ENCODE data around the gene SYCE1L. TPM values are rescaled to one million over a fixed set of nuclear protein-coding genes. Genes with fewer than 3 reads are reported as not detected.

The SYCE1L gene
- total and polyA plus RNA-seq, 2 of the 4 experiments (the other 2 are of a cell fraction): 0.10 TPM; not detected in 1

DNA sequence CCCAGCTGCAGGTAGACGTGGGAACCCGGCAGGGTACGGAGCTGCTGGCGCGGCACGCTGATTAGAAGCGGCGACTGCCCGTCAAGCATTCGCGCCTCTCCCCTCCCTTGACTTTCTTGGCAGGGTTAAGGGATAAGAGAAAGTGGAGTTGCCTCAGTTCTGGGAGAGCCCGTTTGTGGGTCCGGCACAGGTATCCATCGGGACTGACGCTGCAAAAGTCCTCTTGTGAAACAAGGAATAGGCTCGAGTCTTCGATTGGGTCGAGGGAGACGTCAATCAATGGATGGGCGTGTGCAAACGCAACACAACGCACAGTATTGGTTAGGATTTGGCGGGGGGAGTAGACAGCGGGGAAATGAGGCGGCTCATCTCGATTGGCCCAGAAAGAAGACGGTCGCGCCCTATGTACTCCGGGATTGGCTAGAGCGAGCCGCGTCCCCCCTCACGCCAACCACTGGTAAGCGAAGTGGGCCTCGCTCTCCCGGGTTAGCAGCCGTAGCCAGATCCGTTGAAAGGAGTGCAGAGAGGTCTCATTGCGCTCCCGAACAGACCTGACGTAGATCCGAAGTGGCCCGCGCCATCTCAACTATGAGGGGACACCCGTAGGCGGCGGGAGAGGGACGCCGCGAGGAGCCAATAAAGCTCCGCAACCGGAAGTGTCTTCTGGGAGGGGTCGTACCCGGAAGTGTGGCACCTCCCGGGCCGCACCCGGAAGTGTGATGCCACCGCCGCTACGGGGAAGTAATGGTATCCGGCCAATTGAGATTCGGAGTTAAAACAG lies 8.5 kb upstream of the SYCE1L start, which contains the start of gene MON1B:
Gene MON1B (plus strand): TSS at position 713 of the 781 bp plus-strand sequence. CDS start 296 bp downstream, outside the sequence.
- CTCF ChIA-PET: interaction anchor here (0.5 kb wide), 1 partner anchor 10 kb away, joined by 3 read pairs; no protein-coding TSS in a partner anchor
- no peaks in the 10 kb centered on the region for H3K9me3 ChIP-seq (ENCODE audit: control insufficient read depth, insufficient read depth, low read length)
- H2BK120ac ChIP-seq (ENCODE audit: low read depth, low read length): peak within 1 kb of the TSS; percentile 74; the same call in 1 of the 2 replicates
- peak within 1 kb of the TSS; percentile 91 for H3K4ac ChIP-seq (ENCODE audit: low read depth, low read length)
- H2AK5ac ChIP-seq (ENCODE audit: low read depth, low read length): peak within 1 kb of the TSS; percentile 20
- no peak within 1 kb of the TSS for H2BK20ac ChIP-seq (ENCODE audit: low read depth, low read length)
- peaks cover 16 to 26% of the 10 kb centered on the region in 2 experiments for H3K79me1 ChIP-seq (ENCODE audit: low read depth in 1 of 2, low read length in 2 of 2)
- no peaks in the 10 kb centered on the region for H3K4me1 ChIP-seq (ENCODE audit: control insufficient read depth, insufficient read depth, low read length)
- no peaks in the 10 kb centered on the region for H4K20me1 ChIP-seq (ENCODE audit: insufficient read depth, low read length)
- H3K14ac ChIP-seq (replicated peaks; ENCODE audit: low read depth, low read length): peak within 1 kb of the TSS; percentile 74
- dilution Hi-C loops (cut with HindIII; ENCODE audit: low sequenced_read_pairs, unreplicated experiment): no loop called here
- TSS peak; percentile 65 for BruUV-seq (replicated peaks)
- peak within 1 kb of the TSS; percentile 73 for H4K91ac ChIP-seq (ENCODE audit: insufficient read depth, low read depth, low read length)
- intact Hi-C loops (cut with micrococcal nuclease): no loop called here
- H2BK5ac ChIP-seq (ENCODE audit: low read depth, low read length, poor library complexity, severe bottlenecking): peak within 1 kb of the TSS; percentile 63
- peak within 1 kb of the TSS; percentile 79 for H3K56ac ChIP-seq (ENCODE audit: extremely low read depth, insufficient read depth, low read length)
- peak within 1 kb of the TSS; percentile 91 for H2AFZ ChIP-seq (replicated peaks; ENCODE audit: low read length, poor library complexity)
- peak within 1 kb of the TSS; percentile 84 for H3K23ac ChIP-seq (ENCODE audit: low read depth, low read length)
- H2AK9ac ChIP-seq (replicated peaks; ENCODE audit: low read depth, low read length, poor library complexity): peak within 1 kb of the TSS; percentile 95
- H3K4me2 ChIP-seq (ENCODE audit: low read depth, low read length): peak within 1 kb of the TSS; percentile 98
- H3K9me1 ChIP-seq (ENCODE audit: insufficient read depth, low read length): peaks cover 6% of the 10 kb centered on the region
- ATAC-seq (ENCODE audit: low read depth): peak; percentile 100
- peak within 1 kb of the TSS; percentile 75 for H4K5ac ChIP-seq (ENCODE audit: low read depth, low read length)
- H3K27ac ChIP-seq (ENCODE audit: insufficient read depth, low read length): peak within 1 kb of the TSS; percentile 86
- no peak within 1 kb of the TSS; the same call in 2 of the 3 replicates for H2BK15ac ChIP-seq (ENCODE audit: low read depth, low read length)
- 0% methylated on average over 18 of the region's 63 CpGs; no CpG with 5 or more reads in 1 of the 2 experiments for WGBS, 2 experiments (ENCODE audit: extremely low coverage in 2 of 2, insufficient read length in 1 of 2)
- no peaks in the 10 kb centered on the region for H3K27me3 ChIP-seq (ENCODE audit: control insufficient read depth, insufficient read depth, low read length)
- POLR2A ChIA-PET (ENCODE audit: unreplicated experiment): no interaction called here
- peak; percentile 98 for DNase-seq
- in situ Hi-C loops (cut with MboI; ENCODE audit: low sequenced_read_pairs): no loop called here
- peak within 1 kb of the TSS; percentile 34 for H3K18ac ChIP-seq (ENCODE audit: low read depth, low read length)
- H3K36me3 ChIP-seq (ENCODE audit: control insufficient read depth, insufficient read depth, low read length): peaks cover 22% of the 10 kb centered on the region
- H4K8ac ChIP-seq (ENCODE audit: low read depth in 2 of 2, low read length in 2 of 2): peak within 1 kb of the TSS; percentile 31 to 95
- peak within 1 kb of the TSS; percentile 71 for H3K4me3 ChIP-seq (ENCODE audit: insufficient read depth, low read depth, low read length)
- peak within 1 kb of the TSS; percentile 71 for H3K9ac ChIP-seq (ENCODE audit: low read depth, low read length)
- TF ChIP-seq BHLHE40 (IDR thresholded peaks at IDR 0.05; ENCODE audit: low read depth, low read length) (no peak), MAZ (IDR thresholded peaks at IDR 0.05; ENCODE audit: borderline replicate concordance, low read depth, low read length) (peak; percentile 75; the same call in 1 of the 2 replicates), NFE2L2 (IDR thresholded peaks at IDR 0.05; ENCODE audit: low read depth, low read length) (no peak), MAFK (IDR thresholded peaks at IDR 0.05; ENCODE audit: low read depth, low read length) (peak; percentile 17; the same call in 1 of the 2 replicates), MXI1 (IDR thresholded peaks at IDR 0.05; ENCODE audit: borderline replicate concordance, low read depth, low read length) (peak; percentile 7; the same call in 1 of the 2 replicates), RCOR1 (IDR thresholded peaks at IDR 0.05; ENCODE audit: insufficient replicate concordance, low read length) (no peak), SMC3 (IDR thresholded peaks at IDR 0.05; ENCODE audit: low read depth, low read length) (no peak), FOS (IDR thresholded peaks at IDR 0.05; ENCODE audit: low read depth, low read length) (no peak; the same call in 1 of the 2 replicates), CEBPB (IDR thresholded peaks at IDR 0.05; ENCODE audit: low read depth, low read length) (peak; percentile 88), CHD1 (IDR thresholded peaks at IDR 0.05; ENCODE audit: low read depth, low read length) (no peak), RAD21 (IDR thresholded peaks at IDR 0.05; ENCODE audit: low read length) (no peak), RFX5 (IDR thresholded peaks at IDR 0.05; ENCODE audit: low read depth, low read length) (no peak), POLR2A (IDR thresholded peaks at IDR 0.05; ENCODE audit: low read depth, low read length) (peak; percentile 88)
- TF ChIP-seq, protein P1, sequence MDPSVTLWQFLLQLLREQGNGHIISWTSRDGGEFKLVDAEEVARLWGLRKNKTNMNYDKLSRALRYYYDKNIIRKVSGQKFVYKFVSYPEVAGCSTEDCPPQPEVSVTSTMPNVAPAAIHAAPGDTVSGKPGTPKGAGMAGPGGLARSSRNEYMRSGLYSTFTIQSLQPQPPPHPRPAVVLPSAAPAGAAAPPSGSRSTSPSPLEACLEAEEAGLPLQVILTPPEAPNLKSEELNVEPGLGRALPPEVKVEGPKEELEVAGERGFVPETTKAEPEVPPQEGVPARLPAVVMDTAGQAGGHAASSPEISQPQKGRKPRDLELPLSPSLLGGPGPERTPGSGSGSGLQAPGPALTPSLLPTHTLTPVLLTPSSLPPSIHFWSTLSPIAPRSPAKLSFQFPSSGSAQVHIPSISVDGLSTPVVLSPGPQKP (IDR thresholded peaks at IDR 0.05; ENCODE audit: borderline replicate concordance, low read depth, low read length): 0 out of 2 replicates have a peak, but pooled peaks have one; percentile 4
- TF ChIP-seq, protein P2, sequence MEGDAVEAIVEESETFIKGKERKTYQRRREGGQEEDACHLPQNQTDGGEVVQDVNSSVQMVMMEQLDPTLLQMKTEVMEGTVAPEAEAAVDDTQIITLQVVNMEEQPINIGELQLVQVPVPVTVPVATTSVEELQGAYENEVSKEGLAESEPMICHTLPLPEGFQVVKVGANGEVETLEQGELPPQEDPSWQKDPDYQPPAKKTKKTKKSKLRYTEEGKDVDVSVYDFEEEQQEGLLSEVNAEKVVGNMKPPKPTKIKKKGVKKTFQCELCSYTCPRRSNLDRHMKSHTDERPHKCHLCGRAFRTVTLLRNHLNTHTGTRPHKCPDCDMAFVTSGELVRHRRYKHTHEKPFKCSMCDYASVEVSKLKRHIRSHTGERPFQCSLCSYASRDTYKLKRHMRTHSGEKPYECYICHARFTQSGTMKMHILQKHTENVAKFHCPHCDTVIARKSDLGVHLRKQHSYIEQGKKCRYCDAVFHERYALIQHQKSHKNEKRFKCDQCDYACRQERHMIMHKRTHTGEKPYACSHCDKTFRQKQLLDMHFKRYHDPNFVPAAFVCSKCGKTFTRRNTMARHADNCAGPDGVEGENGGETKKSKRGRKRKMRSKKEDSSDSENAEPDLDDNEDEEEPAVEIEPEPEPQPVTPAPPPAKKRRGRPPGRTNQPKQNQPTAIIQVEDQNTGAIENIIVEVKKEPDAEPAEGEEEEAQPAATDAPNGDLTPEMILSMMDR (conservative IDR thresholded peaks at IDR 0.05; ENCODE audit: low read depth, low read length): 0 out of 2 replicates have a peak, but pooled peaks have one; percentile 5

All from IMR-90 (cell line).